Thyroid gland (tissue), 4 donors: ENCODE results near the gene GATAD2A.

ENCODE experiments used
- POLR2A ChIP-seq, 2 donors: fragments of 450-650 bp; IDR thresholded peaks; one replicate each; pipeline ENCODE4 v1.6.1; 2017; ENCODE audit warnings: antibody characterized with exemption in 2 of 2, mild to moderate bottlenecking in 2 of 2, moderate library complexity in 1 of 2
- TF ChIP-seq, protein P1 (sequence below), 6 experiments: fragments of 200-600 bp in 3 of 6; fragments of 450-650 bp in 3 of 6; sonication (generic) in 3 of 6; IDR thresholded peaks; one replicate each; pipeline ENCODE4 v1.5.1; 2016 to 2019; ENCODE audit warnings: antibody characterized with exemption in 6 of 6, mild to moderate bottlenecking in 2 of 6, inconsistent platforms in 1 of 6, moderate library complexity in 1 of 6

DNA sequence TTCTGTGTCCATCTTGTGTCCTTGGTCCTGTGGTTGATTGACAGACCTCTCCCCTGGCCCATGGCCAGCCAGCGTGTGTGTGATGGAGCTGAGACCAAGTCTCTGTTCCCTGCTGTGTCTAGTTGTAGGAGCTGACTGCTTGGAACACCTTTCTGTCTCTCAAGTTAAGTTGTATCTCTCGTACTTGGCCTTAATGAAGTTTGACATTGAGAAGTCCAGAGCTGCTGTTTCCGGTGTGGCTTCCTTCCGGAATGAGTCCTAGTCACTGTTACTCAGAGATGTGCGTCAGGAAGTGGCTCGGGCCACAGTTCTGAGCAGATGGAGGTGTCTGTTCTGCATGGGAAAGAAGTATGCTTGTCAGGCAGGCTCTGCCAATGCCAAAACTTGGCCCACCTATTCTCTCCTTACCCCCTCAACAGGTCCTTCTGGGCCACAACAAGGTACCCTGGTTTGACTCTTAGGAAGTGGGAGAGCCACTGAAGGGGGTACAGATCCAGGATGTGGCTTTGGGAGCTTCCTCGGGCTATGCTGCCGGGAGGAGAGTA lies 54.3 kb downstream of the GATAD2A start:
- TF ChIP-seq, protein P1, sequence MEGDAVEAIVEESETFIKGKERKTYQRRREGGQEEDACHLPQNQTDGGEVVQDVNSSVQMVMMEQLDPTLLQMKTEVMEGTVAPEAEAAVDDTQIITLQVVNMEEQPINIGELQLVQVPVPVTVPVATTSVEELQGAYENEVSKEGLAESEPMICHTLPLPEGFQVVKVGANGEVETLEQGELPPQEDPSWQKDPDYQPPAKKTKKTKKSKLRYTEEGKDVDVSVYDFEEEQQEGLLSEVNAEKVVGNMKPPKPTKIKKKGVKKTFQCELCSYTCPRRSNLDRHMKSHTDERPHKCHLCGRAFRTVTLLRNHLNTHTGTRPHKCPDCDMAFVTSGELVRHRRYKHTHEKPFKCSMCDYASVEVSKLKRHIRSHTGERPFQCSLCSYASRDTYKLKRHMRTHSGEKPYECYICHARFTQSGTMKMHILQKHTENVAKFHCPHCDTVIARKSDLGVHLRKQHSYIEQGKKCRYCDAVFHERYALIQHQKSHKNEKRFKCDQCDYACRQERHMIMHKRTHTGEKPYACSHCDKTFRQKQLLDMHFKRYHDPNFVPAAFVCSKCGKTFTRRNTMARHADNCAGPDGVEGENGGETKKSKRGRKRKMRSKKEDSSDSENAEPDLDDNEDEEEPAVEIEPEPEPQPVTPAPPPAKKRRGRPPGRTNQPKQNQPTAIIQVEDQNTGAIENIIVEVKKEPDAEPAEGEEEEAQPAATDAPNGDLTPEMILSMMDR (IDR thresholded peaks at IDR 0.05) = no peak
- TF ChIP-seq POLR2A (IDR thresholded peaks at IDR 0.05) = no peak
